Stomach (tissue), 9 donors: ENCODE measurements around the gene OR2A7. TPM values are rescaled to one million over a fixed set of nuclear protein-coding genes. Genes with fewer than 3 reads are reported as not detected.
"Not testable (repeated sequence)": the region's sequence is repeated elsewhere in the genome, so short reads cannot be mapped to it uniquely, and the experiment has no call there.

ENCODE experiments used
- DNase-seq, 2 donors: peaks; one replicate each; pipeline versions ENCODE4 v3.0.0 to v3.0.0-alpha.2; 2013 to 2019
- H3K27ac ChIP-seq, 5 donors: fragments of 200-600 bp in 4 of 5; sonication (generic) in 4 of 5; one replicate each; pipeline ENCODE4 v1.5.1; 2013 to 2019; ENCODE audit warnings: mild to moderate bottlenecking in 1 of 5, moderate library complexity in 1 of 5
- H3K27me3 ChIP-seq, 3 donors: fragments of 200-600 bp; sonication (generic); one replicate each; pipeline ENCODE4 v1.5.1; 2017 to 2019; ENCODE audit warnings: mixed run types in 1 of 3
- H3K36me3 ChIP-seq, 4 donors: fragments of 200-600 bp; sonication (generic); 1 replicate in 3 of 4; 2 replicates in 1 of 4; pipeline ENCODE4 v1.5.1; 2016 to 2019
- H3K4me1 ChIP-seq, 4 donors: fragments of 200-600 bp; sonication (generic); one replicate each; pipeline ENCODE4 v1.5.1; 2016 to 2019
- H3K4me3 ChIP-seq, 4 donors: fragments of 200-600 bp; sonication (generic) in 3 of 4; one replicate each; pipeline ENCODE4 v1.5.1; 2016 to 2019; ENCODE audit warnings: mild to moderate bottlenecking in 1 of 4
- H3K9me3 ChIP-seq, 4 donors: fragments of 200-600 bp; sonication (generic); one replicate each; pipeline ENCODE4 v1.5.1; 2016 to 2019
- WGBS, 5 donors: extraction: QIAGEN DNeasy Blood & Tissue Kit in 3 of 5; methylation state at CpG; one replicate each; pipeline versions ENCODE4 v1.1.5 to v1.1.7; 2013 to 2018; 5-methylcytosine and 5-hydroxymethylcytosine counted together
- intact Hi-C: fragments of 100-400 bp; cut with DNase I; formaldehyde crosslinking; loops from one replicate; pipeline ENCODE4 v1.15.1; 2023; ENCODE audit warnings: low total_unique reads
- polyA plus RNA-seq, 3 donors: library from polyadenylated mRNA; stranded (reverse); fragments of 200-250 nt; gene quantifications; one replicate each; pipeline ENCODE4 v1.2.3, GENCODE V29; 2013
- total RNA-seq, 5 donors: library from RNA; depleted of rRNA; stranded (reverse); fragments of >200 nt; gene quantifications; one replicate each; pipeline versions ENCODE4 v1.1.0 to v1.2.3, GENCODE V29; 2014 to 2016
- donor health status: healthy with polysubstance abuse.
- donor health status: Bipolar disorder and iron deficiency.
- donor health status: healthy.

Gene OR2A7
- total and polyA plus RNA-seq, 8 donors = 0.44 to 68.8 (median 7.6) TPM; not detected in 2

GRCh38 chr7:144228810-144229209 is 35.8 kb downstream of the OR2A7 start:
- H3K27ac ChIP-seq, H3K4me3 ChIP-seq, intact Hi-C loops, H3K27me3 ChIP-seq, H3K4me1 ChIP-seq, H3K9me3 ChIP-seq, H3K36me3 ChIP-seq, DNase-seq: not testable (repeated sequence)
- WGBS, 5 donors = 83 to 93% (median 89%) methylated on average over 1 of the region's 3 CpGs

DNA sequence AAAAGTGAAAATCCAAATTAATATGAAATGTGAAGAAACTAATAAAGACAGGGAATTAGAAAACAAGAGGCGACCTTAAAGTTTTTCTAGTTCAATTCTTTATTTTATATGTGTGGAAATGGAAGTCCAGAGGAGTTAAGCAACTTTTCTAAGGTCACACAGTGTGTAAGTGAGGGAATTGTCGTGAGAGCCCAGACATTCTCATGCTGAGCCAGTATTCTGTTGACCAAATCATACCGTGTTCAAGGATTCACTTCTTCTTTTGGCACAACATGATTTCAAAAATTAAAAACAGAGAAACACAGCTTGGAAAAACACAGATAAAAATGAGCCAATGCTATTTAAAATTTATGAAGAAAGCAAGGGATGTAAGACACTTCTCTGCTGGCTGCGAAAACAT is 37.7 kb downstream of the OR2A7 start:
- H3K36me3 ChIP-seq, intact Hi-C loops, DNase-seq, H3K27me3 ChIP-seq, H3K4me3 ChIP-seq, H3K9me3 ChIP-seq, H3K4me1 ChIP-seq, H3K27ac ChIP-seq: not testable (repeated sequence)
- WGBS, 5 donors = 74 to 92% (median 83%) methylated on average over 3 of the region's 4 CpGs

GRCh38 chr7:144223675-144224074 is 40.9 kb downstream of the OR2A7 start:
- H3K27me3 ChIP-seq, H3K9me3 ChIP-seq, DNase-seq, intact Hi-C loops, H3K4me3 ChIP-seq, H3K4me1 ChIP-seq, H3K27ac ChIP-seq, H3K36me3 ChIP-seq: not testable (repeated sequence)

GRCh38 chr7:144220531-144220930 is 44.1 kb downstream of the OR2A7 start:
- intact Hi-C loops, H3K27ac ChIP-seq, H3K36me3 ChIP-seq, DNase-seq, H3K27me3 ChIP-seq, H3K4me3 ChIP-seq, H3K9me3 ChIP-seq, H3K4me1 ChIP-seq: not testable (repeated sequence)

GRCh38 chr7:144219149-144219548 is 45.4 kb downstream of the OR2A7 start:
- not testable (repeated sequence) for H3K9me3 ChIP-seq
- no CpG with 5 or more reads among the region's 4 CpGs for WGBS, 5 donors

DNA sequence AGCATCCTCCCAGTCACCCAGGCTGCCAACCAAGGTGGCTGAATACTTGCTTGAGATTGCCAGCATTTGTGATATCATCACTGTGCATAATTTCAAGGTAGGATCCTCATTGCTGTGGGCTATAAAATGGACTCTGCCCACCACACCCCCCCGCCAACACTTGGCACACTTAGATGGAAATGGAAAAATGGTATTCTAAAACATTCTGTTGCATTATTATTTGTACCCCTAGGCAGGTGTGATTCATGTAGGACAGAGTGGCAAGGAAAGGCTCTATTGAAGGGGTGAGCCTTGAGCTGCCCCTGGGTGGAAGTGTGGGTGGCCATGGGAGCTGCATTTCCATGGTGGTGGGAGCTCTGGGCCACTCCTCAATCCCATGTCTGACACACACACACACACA is 46.0 kb downstream of the OR2A7 start:
- DNase-seq, H3K4me3 ChIP-seq, H3K4me1 ChIP-seq, H3K9me3 ChIP-seq, intact Hi-C loops, H3K27me3 ChIP-seq, H3K36me3 ChIP-seq, H3K27ac ChIP-seq: not testable (repeated sequence)
- WGBS, 5 donors = 88 to 100% (median 96%) methylated on average over 1 of the region's 1 CpG

More at GRCh38 chr7:144219149-144219548, 45.4 kb downstream of the OR2A7 start:
- H3K36me3 ChIP-seq, H3K4me3 ChIP-seq, DNase-seq, H3K27me3 ChIP-seq, H3K27ac ChIP-seq, intact Hi-C loops, H3K4me1 ChIP-seq: not testable (repeated sequence)

- H3K9me3 ChIP-seq, H3K4me1 ChIP-seq, H3K27me3 ChIP-seq, H3K36me3 ChIP-seq, intact Hi-C loops, DNase-seq, H3K4me3 ChIP-seq, H3K27ac ChIP-seq: not testable (repeated sequence)
These were observed 47.4 kb downstream of the OR2A7 start for GRCh38 chr7:144217200-144217599.

Other genes starting within 250 kb of the OR2A7 start
- not detected for gene OR2A5, start 215.8 kb downstream of the OR2A7 start, total RNA-seq
- gene OR2A5, start 215.8 kb downstream of the OR2A7 start, polyA plus RNA-seq = not detected
- gene OR2A25, start 195.0 kb downstream of the OR2A7 start, total RNA-seq = not detected
- gene OR2A25, start 195.0 kb downstream of the OR2A7 start, polyA plus RNA-seq = not detected
- gene OR2A12, start 178.5 kb downstream of the OR2A7 start, total RNA-seq = not detected
- gene OR2A12, start 178.5 kb downstream of the OR2A7 start, polyA plus RNA-seq = not detected
- not detected for gene OR2A2, start 155.2 kb downstream of the OR2A7 start, total RNA-seq
- gene OR2A2, start 155.2 kb downstream of the OR2A7 start, polyA plus RNA-seq = not detected
- not detected for gene OR2A14, start 141.6 kb downstream of the OR2A7 start, total RNA-seq
- gene OR2A14, start 141.6 kb downstream of the OR2A7 start, polyA plus RNA-seq = not detected
- gene CTAGE4, start 81.3 kb downstream of the OR2A7 start, total RNA-seq = 10 to 100 TPM in 4 of 5 donors, 1 to 10 TPM in 1; 3.3 to 36.5 (median 17.8) TPM
- 1 to 10 TPM; 1.4 to 2.0 (median 1.8) TPM for gene CTAGE4, start 81.3 kb downstream of the OR2A7 start, polyA plus RNA-seq
- gene ARHGEF35, start 69.0 kb downstream of the OR2A7 start, total RNA-seq = 10 to 100 TPM in 2 of 5 donors, 1 to 10 TPM in 2, not detected in 1; 3.8 to 23.5 (median 9.7) TPM
- gene ARHGEF35, start 69.0 kb downstream of the OR2A7 start, polyA plus RNA-seq = 10 to 100 TPM; 11.8 to 25.1 (median 13.4) TPM
- gene OR2A42, start 25.2 kb downstream of the OR2A7 start, total RNA-seq = under 1 TPM in 1 of 5 donors, not detected in 4; 0.18 TPM
- not detected for gene OR2A42, start 25.2 kb downstream of the OR2A7 start, polyA plus RNA-seq
- 10 to 100 TPM in 1 of 5 donors, 1 to 10 TPM in 1, not detected in 3; 5.4 to 12.5 TPM for gene CTAGE8, start 4.5 kb upstream of the OR2A7 start, total RNA-seq
- gene CTAGE8, start 4.5 kb upstream of the OR2A7 start, polyA plus RNA-seq = 1 to 10 TPM in 1 of 3 donors, under 1 TPM in 1, not detected in 1; 0.68 to 6.0 TPM
- gene OR2A1, start 47.6 kb upstream of the OR2A7 start, total RNA-seq = under 1 TPM in 1 of 5 donors, not detected in 4; 0.37 TPM
- under 1 TPM in 1 of 3 donors, not detected in 2; 0.05 TPM for gene OR2A1, start 47.6 kb upstream of the OR2A7 start, polyA plus RNA-seq
- gene ARHGEF5, start 90.6 kb upstream of the OR2A7 start, total RNA-seq = 10 to 100 TPM in 4 of 5 donors, 1 to 10 TPM in 1; 9.4 to 92.1 (median 18.1) TPM
- gene ARHGEF5, start 90.6 kb upstream of the OR2A7 start, polyA plus RNA-seq = 10 to 100 TPM; 11.0 to 14.1 (median 12.0) TPM
- gene NOBOX, start 138.9 kb upstream of the OR2A7 start, total RNA-seq = not detected
- not detected for gene NOBOX, start 138.9 kb upstream of the OR2A7 start, polyA plus RNA-seq